HL-60/S4 treated with phorbol 12-myristate 13-acetate at 8.2 ng/mL for 4 days and 3 days (cell line): Measurements from ENCODE around the gene OR1M1.
"Not testable (repeated sequence)": the region's sequence is repeated elsewhere in the genome, so short reads cannot be mapped to it uniquely, and the experiment has no call there.

Source experiments
- in situ Hi-C: fragments of 300-500 bp; cut with MboI; formaldehyde crosslinking; loops from 2 replicates; pipeline ENCODE4 v1.15.0; 2022; ENCODE audit warnings: low sequenced_read_pairs

OR1M1 gene, protein sequence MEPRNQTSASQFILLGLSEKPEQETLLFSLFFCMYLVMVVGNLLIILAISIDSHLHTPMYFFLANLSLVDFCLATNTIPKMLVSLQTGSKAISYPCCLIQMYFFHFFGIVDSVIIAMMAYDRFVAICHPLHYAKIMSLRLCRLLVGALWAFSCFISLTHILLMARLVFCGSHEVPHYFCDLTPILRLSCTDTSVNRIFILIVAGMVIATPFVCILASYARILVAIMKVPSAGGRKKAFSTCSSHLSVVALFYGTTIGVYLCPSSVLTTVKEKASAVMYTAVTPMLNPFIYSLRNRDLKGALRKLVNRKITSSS

DNA sequence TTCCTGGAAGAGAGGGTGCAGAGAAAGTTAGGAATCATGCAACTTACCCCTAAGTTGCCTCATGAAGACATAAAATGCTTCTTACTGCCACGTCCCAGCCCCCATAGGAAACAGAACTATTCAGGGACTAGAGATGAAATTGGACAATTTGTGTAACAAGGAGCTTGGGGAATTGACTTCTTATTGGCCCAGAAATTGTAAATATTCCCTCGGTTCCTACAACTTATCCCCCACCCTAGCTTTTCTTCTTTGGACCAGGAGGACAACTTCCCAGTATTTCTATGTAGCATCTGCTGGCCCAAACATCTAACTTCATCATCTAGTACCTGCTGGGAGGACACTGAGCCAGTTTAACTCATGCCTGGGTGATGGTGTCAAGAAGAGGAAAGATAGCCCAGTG lies at the start of gene OR1M1:
Gene OR1M1, plus strand, starts transcription at position 301 of the 400 bp plus-strand sequence. CDS start 6,184 bp downstream, outside the sequence.
- in situ Hi-C loops, result loop anchor here (25.0 kb wide), 1 partner anchor 474 kb away; the partner anchor contains the start of gene ADAMTS10

DNA sequence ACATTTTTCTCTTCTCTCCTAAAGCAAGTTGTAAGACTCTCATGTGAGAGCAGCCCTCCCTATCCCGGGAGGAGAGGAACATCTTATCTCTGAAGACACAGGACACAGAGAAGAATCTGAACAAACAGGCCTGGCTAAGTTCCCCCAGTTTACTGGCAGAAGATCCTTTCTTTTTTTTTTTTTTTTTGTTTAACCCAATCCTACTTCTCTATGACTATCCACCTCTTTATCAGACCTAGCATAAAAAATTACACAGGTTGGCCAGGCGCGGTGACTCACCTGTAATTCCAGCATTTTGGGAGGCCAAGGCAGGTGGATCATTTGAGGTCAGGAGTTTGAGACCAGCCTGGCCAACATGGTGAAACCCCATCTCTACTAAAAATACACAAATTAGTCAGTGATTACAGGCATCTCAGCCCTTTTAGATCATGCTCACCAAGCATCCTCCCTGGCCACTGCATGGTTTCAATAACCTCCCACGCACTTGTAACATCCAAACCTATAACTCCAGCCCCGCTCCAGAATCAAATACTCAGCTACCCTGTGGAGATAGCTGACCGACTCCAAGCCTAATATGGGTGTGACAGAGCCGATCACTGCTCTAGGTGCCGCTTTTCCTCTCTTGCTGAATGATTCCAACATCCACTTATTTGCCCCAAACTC lies 49.3 kb upstream of the OR1M1 start:
- in situ Hi-C loops, result no loop called here

DNA sequence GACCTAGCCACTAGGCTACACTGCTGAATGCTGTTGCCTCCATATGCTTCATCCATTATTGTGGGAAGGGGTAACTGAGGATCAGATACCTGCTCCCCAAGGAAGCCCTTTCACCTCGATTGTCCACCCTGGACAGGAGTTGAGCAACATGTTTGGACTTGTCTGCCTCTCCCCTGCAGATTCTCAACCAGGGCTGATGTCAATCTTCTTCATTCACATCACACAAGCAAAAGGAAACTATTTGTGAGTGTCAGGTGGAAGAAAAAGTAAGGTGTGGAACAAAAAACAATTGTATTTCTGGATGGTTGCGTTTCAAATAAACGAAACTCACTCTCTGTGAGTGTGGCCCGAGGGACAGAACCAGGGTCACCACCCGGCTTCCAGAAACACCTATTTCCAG lies 47.1 kb upstream of the OR1M1 start:
- in situ Hi-C loops, result no loop called here

DNA sequence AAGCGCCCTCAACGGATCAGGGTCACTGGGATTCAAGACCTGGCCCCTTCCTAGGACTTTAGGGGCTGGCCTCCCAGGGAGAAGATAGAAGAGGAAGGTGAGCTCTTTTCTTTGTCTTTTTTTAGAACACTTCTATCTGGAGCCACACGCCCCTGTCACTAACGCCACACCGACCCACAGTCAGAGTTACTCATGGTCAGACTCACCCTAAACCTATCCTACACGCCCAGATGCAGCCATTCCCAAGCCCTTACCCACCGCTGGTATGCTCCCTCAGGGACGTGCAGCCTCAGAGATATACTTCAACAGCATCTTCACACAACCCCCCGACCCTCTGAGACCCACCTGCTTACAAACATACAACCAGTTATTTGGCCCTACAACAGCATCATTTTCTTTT lies 46.7 kb upstream of the OR1M1 start:
- in situ Hi-C loops, result no loop called here

DNA sequence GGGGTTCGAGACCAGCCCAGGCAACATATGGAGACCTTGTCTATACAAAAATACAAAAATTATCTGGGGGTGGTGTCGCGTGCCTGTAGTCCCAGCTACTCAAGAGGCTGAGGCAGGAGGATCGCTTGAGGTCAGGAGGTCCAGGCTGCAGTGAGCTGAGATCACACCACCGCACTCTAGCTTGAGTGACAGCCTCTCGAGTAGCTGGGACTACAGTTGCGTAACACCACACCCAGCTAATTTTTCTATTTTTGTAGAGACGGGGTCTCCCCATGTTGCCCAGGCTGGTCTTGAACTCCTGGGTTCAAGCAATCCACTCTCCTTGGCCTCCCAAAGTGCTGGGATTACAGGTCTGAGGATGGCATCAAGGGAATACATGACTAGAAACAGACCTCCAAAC lies 45.8 kb upstream of the OR1M1 start:
- in situ Hi-C loops, result no loop called here

DNA sequence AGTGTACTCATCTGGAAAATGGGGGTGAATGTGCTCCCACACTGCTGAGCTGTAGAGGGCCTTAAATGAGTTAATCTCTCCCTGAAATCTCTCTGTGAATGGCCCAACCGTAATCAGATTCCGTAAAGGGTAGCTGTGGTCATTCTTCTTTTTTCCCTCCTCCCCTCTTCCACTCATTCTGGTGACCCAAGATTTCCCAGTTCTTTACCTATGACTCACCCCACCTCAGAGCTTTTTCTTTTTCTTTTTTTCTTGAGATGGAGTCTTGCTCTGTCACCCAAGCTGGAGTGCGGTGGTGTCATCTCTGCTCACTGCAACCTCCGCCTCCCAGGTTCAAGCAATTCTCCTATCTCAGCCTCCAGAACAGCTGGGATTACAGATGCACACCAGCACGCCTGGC lies 43.3 kb upstream of the OR1M1 start:
- in situ Hi-C loops, result no loop called here

DNA sequence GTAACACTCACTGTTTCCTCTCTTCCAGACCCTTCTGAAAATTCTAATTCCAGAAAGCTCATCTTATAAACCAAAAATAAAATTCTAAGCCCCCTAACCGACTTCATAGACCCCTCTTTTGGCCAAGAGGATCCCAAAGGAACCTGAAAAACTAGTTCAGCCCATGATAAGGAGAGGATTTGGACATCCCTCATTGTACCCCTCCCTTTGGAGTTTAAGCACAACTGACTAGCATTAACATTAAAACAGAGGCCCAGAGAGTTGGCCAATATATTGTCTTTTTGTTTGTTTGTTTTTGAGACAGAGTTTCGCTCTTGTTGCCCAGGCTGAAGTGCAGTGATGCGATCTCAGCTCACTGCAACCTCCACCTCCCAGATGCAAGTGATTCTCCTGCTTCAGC lies 42.4 kb upstream of the OR1M1 start:
- in situ Hi-C loops, result no loop called here

DNA sequence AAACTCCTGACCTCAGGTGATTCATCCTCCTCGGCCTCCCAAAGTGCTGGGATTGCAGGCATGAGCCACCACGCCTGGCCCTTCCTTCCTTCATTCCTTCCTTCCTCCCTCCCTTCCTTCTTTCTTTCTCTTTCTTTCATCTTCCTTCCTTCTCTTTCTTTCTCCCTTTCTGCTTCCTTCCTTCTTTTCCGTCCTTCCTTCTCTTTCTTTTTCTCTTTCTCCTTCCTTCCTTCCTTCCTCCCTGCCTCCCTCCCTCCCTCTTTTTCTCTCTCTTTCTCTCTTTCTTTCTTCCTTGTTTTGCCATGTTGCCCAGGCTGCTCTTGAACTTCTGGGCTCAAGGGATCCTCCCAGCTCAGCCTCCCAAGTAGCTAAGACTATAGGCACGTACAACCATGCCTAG lies 40.2 kb upstream of the OR1M1 start:
- in situ Hi-C loops, result no loop called here

DNA sequence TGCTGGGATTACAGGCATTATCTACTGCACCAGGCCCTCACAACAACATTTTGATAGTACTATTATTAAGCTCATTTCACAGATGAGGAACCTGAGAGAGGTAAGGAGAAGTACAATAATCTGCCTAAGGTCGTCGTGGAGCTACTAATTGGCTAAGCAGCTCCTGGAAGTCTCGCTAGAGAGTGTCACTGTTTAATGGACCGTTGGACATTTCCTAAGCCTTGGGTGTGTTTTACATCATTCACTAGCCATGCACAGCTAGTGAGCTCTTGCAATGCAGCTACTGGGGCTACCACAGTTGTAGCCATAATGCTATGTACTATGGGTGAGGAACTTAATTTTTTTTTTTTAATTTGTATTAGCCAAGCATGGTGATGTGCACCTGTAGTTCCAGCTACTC lies 34.0 kb upstream of the OR1M1 start:
- in situ Hi-C loops, result no loop called here

DNA sequence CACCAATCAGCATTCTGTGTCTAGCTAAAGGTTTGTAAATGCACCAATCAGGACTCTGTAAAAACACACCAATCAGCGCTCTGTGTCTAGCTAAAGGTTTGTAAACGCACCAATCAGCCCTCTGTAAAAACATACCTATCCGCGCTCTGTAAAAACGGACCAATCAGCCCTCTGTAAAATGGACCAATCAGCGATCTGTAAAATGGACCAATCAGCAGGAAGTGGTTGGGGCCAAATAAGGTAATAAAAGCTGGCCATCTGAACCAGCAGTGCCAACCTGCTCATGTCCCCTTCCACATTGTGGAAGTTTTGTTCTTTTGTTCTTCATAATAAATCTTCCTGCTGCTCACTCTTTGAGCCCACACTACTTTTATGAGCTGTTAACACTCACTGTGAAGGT lies 33.2 kb upstream of the OR1M1 start:
- in situ Hi-C loops, result not testable (repeated sequence)

DNA sequence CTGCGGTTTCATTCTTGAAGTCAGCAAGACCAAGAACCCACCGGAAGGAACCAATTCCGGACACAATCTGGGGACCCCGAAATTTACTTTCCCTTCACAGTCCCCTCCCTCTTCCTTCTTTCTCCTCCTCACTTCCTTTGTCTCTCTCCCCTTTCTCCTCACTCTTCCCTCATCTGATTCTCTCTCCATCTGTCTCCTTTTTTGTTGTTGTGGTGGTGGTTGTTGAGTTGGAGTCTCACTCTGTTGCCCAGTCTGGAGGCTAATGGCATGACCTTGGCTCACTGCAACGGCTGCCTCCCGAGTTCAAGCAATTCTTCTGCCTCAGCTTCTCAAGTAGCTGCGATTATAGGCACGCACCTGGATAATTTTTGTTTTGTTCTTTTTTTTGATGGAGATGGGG lies 32.7 kb upstream of the OR1M1 start:
- in situ Hi-C loops, result no loop called here

DNA sequence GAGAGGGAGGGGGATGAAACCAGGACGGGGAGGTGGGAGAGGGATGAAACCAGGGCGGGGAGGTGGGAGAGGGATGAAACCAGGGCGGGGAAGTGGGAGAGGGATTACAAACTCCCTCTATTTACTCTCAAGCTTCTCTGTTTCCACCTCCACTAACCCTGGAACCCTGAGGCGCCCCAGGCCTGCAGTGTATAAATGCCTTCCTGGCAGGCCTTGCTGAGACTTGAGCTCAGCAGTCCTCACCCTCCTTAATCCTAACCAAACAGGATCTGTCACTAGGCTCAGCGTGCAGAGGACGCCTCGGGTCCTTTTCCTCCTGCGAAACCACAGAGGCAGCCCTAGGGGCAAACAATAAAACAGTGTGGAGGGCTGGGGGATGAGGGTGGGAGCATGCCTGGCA lies 32.1 kb upstream of the OR1M1 start:
- in situ Hi-C loops, result no loop called here

DNA sequence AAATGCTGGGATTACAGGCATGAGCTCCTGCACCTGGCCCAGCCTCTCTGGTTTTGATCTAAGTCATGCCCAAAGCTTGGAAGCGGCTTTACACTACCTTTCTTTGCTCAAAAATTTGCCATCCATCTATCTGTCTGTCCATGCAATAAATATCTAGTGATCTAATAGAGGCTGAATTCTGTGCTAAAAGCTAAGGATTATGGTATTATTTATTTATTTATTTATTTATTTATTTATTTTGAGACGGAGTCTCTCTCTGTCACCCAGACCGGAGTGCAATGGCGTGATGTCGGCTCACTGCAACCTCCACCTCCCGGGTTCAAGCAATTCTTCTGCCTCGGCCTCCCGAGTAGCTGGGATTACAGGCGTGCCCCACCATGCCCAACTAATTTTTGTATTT lies 30.7 kb upstream of the OR1M1 start:
- in situ Hi-C loops, result not testable (repeated sequence)

DNA sequence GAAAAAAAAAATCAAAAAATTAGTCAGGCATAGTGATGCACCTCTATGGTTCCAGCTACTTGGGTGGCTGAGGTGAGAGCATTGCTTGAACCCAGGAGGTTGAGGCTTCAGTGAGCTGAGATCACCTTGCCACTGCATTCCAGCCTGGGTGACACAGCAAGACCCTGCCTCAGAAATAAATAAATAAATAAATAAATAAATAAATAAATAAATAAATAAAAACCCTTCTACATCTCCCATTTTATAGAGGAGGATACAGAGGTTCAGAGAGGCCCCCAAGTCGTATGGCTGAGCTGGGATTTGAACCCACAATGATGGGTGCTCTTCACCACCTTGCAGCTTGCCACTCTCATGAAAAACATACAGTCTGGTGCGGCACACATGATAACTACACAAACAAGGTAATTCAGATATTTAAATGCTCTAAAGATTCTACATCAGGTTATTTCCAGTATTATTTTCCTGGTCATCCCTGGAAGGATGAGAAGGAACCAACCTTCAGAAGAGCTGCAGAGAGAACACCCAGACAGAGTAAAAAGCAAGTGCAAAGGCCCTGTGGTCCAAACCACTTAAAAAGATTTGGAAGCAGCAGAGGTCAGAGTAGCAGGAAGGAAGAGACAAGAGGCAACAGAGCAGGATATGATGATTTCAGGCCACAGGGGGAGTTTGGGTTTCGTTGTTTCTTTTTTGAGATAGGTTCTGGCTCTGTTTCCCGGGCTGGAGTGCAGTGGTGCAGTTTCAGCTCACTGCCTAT lies 29.2 kb upstream of the OR1M1 start:
- in situ Hi-C loops, result no loop called here

DNA sequence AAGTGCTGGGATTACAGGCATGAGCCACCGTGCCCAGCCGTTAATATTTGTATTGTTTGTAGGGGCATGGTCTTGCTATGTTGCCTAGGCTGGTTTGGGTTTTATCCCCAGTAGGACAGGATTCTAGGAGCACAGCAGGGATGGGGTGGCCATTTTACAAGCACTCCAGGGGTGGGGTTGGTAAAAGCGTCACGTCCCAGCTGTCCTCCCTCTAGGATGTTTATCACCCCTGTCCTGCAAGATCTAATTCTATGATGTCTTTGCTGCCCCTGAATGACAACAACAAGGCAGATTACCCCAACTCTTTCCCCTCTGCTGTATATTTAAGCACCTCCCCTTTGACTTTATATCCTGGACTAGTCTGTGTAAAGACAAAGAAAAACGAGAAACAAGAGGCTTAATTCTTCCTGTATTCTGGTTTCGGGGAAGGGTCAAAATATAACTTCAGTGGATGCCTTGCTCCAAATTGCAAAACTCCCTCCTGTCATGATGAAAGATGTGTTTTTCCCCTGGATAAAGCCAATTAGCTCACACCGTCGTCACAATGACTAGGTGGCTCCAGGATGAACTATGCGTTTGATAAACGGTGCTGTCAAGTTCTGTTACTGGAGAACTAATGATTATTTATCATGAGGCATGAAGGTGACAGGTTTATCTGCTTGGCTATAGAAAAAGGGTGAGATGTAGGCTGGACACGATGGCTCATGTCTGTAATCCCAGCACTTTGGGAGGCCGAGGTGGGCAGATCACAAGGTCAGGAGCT lies 27.8 kb upstream of the OR1M1 start:
- in situ Hi-C loops, result no loop called here

DNA sequence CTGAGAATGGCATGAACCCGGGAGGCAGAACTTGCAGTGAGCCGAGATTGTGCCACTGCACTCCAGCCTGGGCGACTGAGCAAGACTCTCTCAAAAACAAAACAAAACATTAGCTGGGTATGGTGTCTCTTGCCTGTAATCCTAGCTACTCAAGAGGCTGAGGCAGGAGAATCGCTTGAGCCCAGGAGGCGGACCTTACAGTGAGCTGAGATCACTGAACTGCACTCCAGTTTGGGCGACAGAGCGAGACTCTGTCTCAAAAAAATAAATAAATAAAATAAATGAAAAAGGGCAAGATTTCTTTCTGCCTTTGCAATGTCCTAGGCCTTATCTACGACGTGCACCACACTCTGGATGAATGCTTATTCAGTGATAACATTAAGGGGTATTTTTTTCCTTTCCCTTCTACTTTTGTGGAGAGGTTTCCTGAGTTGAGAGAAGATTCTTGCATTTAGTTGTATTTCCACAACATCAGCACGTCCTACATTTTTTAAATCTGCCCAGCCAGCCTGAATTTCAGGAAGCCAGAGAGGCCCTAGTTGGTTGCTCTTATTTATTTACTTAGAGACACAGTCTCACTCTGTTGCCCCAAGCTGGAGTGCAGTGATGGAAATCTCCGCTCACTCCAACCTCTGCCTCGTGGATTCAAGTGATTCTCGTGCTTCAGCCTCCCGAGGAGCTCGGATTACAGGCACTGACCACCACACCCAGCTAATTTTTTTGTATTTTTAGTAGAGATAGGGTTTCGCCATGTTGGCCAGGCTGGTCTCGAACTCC lies 26.1 kb upstream of the OR1M1 start:
- in situ Hi-C loops, result no loop called here

DNA sequence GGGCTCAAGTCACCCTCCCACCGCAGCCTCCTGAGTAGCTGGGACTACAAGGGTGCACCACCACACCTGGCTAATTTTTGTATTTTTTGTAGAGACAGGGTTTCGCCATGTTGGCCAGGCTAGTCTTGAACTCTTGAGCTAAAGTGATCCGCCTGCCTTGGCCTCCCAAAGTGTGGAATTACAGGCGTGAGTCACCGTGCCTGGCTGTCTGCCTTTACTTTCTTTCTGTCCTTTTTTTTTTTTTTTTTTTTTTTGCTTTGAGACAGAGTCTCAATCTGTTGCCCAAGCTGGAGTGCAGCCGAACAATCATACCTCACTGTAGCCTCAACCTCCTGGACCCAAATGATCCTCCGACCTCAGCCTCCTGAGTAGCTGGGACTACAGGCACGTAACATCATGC lies 25.0 kb upstream of the OR1M1 start:
- in situ Hi-C loops, result no loop called here

DNA sequence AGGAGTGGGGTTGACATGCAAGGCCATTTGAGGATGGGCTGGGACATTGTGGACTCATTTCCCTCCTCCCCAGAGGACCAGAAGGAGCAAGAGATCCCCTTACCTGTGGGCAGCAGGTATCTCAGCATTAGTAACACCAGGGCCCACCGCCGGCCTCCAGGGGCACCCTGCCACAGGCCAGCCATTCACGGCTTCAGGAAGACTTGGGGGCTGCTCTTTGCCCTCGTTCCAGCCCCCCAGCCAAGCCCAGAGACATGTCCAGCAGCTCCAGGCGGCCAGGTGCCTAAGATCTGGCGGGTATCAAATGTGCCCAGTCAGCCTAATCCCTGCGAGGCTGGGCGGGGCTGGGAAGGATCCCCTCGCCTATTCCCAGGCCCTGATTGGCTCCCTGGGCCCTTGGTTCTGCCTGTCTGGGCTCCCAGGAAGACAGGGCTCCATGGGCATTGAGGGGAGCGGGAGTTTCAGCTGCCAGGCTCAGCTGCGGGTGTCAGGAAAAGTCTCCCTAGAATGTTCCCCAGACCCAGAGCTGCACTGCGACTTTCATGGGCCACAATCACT lies 21.3 kb upstream of the OR1M1 start:
- in situ Hi-C loops, result no loop called here

DNA sequence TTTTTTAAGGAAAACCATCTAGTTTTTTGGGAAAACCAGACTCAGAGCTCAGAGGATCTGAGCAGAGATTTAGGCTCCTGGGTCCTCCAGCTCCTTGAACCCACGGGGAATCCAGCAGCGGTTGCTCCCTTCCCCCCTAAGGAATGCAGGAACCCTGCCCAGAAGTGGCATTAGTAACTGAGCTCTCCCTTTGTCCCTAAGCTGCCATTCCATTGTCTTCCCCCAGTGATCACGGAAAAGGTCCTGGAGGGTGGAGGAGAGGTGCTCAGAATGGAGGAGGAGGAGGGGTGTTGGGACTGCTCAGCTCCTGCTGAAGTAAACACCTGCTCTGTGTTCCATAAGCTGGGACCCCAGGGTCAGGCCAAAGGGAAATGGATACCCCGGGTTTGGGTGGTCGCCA lies 16.8 kb upstream of the OR1M1 start:
- in situ Hi-C loops, result no loop called here

DNA sequence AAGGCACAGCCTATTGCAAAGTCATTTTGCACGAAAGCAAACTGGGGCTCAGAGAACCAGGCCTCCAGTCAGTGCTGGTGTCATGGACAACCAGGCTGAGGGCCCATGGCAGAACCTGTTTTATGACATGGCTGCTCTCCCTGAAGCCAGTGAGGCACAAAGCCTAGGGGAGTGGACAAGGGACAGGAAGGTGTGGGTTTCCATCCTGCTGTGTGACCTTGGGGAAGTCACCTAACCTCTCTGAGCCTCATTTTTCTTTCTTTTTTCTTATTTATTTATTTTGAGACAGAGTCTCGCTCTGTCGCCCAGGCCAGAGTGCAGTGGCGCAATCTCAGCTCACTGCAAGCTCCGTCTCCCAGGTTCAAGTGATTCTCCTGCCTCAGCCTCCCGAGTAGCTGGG lies 15.1 kb upstream of the OR1M1 start:
- in situ Hi-C loops, result not testable (repeated sequence)
